ENCODE data around the gene ARMH1. TPM values are rescaled to one million over a fixed set of nuclear protein-coding genes. Genes with fewer than 3 reads are reported as not detected.

ARMH1 gene
- total RNA-seq, 1 experiment from 2014 or later: 0.65 TPM

GRCh38 chr1:44707112-44707881 lies 32.8 kb downstream of the ARMH1 start:
- ChIA-PET CTCF (interaction anchor here (0.6 to 2.5 kb wide), 7 partner anchors 8 to 489 kb away, joined by 3 to 10 read pairs (median 5); no protein-coding TSS in a partner anchor), POLR2A (interaction anchor here (0.7 to 3.9 kb wide), 5 partner anchors 15 to 353 kb away, joined by 3 to 14 read pairs (median 5); partner anchors contain the start of genes ARMH1, RNU5D-1 and TMEM53)
- Mint-ChIP-seq H3K36me3 (ENCODE audit: insufficient read depth, unreplicated experiment) (no peaks in the 10 kb centered on the region), H3K4me1 (ENCODE audit: insufficient read depth, unreplicated experiment) (peaks cover 24% of the 10 kb centered on the region), H3K9me3 (ENCODE audit: unreplicated experiment) (no peaks in the 10 kb centered on the region), H3K4me3 (ENCODE audit: unreplicated experiment) (no peak overlapping the region), H3K27ac (ENCODE audit: low read depth, unreplicated experiment) (no peak overlapping the region), H3K27me3 (ENCODE audit: insufficient read depth, unreplicated experiment) (peaks cover 14% of the 10 kb centered on the region)
- DNase-seq (ENCODE audit: unreplicated experiment): peak; percentile 84
- TF ChIP-seq, protein P1, sequence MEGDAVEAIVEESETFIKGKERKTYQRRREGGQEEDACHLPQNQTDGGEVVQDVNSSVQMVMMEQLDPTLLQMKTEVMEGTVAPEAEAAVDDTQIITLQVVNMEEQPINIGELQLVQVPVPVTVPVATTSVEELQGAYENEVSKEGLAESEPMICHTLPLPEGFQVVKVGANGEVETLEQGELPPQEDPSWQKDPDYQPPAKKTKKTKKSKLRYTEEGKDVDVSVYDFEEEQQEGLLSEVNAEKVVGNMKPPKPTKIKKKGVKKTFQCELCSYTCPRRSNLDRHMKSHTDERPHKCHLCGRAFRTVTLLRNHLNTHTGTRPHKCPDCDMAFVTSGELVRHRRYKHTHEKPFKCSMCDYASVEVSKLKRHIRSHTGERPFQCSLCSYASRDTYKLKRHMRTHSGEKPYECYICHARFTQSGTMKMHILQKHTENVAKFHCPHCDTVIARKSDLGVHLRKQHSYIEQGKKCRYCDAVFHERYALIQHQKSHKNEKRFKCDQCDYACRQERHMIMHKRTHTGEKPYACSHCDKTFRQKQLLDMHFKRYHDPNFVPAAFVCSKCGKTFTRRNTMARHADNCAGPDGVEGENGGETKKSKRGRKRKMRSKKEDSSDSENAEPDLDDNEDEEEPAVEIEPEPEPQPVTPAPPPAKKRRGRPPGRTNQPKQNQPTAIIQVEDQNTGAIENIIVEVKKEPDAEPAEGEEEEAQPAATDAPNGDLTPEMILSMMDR (IDR thresholded peaks at IDR 0.05; ENCODE audit: unreplicated experiment): no peak
- intact Hi-C loops (cut with micrococcal nuclease): loop anchor here (5.0 kb wide), 1 partner anchor 50 kb away; no protein-coding TSS in a partner anchor
- BruUV-seq (replicated peaks): no TSS peak

GRCh38 chr1:44707959-44708831 lies 33.7 kb downstream of the ARMH1 start:
- Mint-ChIP-seq H3K9me3 (ENCODE audit: unreplicated experiment) (no peaks in the 10 kb centered on the region), H3K27ac (ENCODE audit: low read depth, unreplicated experiment) (no peak overlapping the region), H3K27me3 (ENCODE audit: insufficient read depth, unreplicated experiment) (peaks cover 14% of the 10 kb centered on the region), H3K36me3 (ENCODE audit: insufficient read depth, unreplicated experiment) (no peaks in the 10 kb centered on the region), H3K4me3 (ENCODE audit: unreplicated experiment) (no peak overlapping the region), H3K4me1 (ENCODE audit: insufficient read depth, unreplicated experiment) (peaks cover 17% of the 10 kb centered on the region)
- DNase-seq (ENCODE audit: unreplicated experiment): peak; percentile 75
- ChIA-PET POLR2A (interaction anchor here (1.2 to 3.9 kb wide), 3 partner anchors 14 to 34 kb away, joined by 3 to 14 read pairs (median 8); partner anchors contain the start of genes ARMH1 and TMEM53), CTCF (interaction anchor here (0.5 to 1.4 kb wide), 6 partner anchors 9 to 671 kb away, joined by 3 to 6 read pairs (median 4); partner anchors contain the start of gene TMEM53)
- BruUV-seq (replicated peaks): no TSS peak
- TF ChIP-seq, protein P1 (IDR thresholded peaks at IDR 0.05; ENCODE audit: unreplicated experiment): peak; percentile 37
- intact Hi-C loops (cut with micrococcal nuclease): loop anchor here (5.0 kb wide), 1 partner anchor 51 kb away; no protein-coding TSS in a partner anchor

DNA sequence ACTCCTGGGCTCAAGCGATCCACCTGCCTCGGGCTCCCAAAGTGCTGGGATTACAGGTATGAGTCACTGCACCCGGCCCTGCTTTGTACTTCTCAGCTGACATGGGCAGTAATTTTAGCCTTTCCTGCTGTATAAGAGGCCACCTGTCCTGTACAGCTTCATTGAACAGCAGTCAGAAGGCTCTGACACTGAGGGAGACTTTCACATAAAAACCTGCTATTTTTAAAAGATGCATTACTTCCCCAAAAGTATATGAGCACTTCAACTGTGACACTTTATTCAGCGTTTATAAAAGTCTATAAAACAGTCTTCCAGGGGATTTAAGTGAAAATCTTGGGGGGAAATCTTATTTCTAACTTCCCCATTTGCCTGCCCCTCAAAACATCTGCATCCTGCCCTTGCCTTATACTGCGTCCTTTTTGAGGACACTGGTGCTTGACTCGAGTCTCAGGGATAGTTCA lies 38.8 kb downstream of the ARMH1 start:
- intact Hi-C loops (cut with micrococcal nuclease): no loop called here
- H3K4me3 Mint-ChIP-seq (ENCODE audit: unreplicated experiment): no peak overlapping the region
- no peaks in the 10 kb centered on the region for H3K36me3 Mint-ChIP-seq (ENCODE audit: insufficient read depth, unreplicated experiment)
- no peaks in the 10 kb centered on the region for H3K9me3 Mint-ChIP-seq (ENCODE audit: unreplicated experiment)
- BruUV-seq (replicated peaks): no TSS peak
- no peak overlapping the region for H3K27ac Mint-ChIP-seq (ENCODE audit: low read depth, unreplicated experiment)
- POLR2A ChIA-PET: interaction anchor here (0.9 to 2.6 kb wide), 5 partner anchors 8 to 298 kb away, joined by 3 to 14 read pairs (median 4); partner anchors contain the start of genes ARMH1, HECTD3 and RNU5D-1
- CTCF ChIA-PET: interaction anchor here (0.6 to 2.4 kb wide), 5 partner anchors 9 to 866 kb away, joined by 3 to 6 read pairs (median 4); no protein-coding TSS in a partner anchor
- TF ChIP-seq, protein P1 (IDR thresholded peaks at IDR 0.05; ENCODE audit: unreplicated experiment): no peak
- DNase-seq (ENCODE audit: unreplicated experiment): peak; percentile 61
- peaks cover 7% of the 10 kb centered on the region for H3K4me1 Mint-ChIP-seq (ENCODE audit: insufficient read depth, unreplicated experiment)
- H3K27me3 Mint-ChIP-seq (ENCODE audit: insufficient read depth, unreplicated experiment): peaks cover 14% of the 10 kb centered on the region

Data from MCF 10A (cell line).